DMS 273 (cell line): ENCODE results near the gene CETN1.

ENCODE experiments used
- DNase-seq: peaks from one replicate; lab custom pipeline; 2025; ENCODE audit not compliant: unreplicated experiment; lab: John Stamatoyannopoulos, UW

The CETN1 gene

GRCh38 chr18:621291-622043 lies 41.3 kb downstream of the CETN1 start:
- DNase-seq = no peak

DNA sequence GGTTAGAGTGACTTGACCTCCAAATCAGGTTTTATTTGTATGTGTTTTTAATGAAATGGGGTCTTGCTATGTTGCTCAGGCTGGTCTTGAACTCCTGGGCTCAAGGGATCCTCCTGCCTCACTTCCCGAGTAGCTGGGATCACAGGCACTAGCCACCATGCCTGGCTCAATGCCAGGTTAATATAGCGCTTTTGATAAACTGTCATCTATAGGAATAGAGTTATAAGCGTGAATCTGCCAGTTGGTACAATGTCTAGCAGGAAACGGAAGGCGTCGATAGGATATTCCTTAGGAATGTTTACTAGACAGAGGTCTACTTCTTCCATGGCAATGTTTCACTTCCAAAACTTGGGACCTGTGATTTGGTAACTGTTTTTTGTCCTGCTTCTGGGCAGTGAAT lies 42.1 kb downstream of the CETN1 start:
- no peak for DNase-seq

DNA sequence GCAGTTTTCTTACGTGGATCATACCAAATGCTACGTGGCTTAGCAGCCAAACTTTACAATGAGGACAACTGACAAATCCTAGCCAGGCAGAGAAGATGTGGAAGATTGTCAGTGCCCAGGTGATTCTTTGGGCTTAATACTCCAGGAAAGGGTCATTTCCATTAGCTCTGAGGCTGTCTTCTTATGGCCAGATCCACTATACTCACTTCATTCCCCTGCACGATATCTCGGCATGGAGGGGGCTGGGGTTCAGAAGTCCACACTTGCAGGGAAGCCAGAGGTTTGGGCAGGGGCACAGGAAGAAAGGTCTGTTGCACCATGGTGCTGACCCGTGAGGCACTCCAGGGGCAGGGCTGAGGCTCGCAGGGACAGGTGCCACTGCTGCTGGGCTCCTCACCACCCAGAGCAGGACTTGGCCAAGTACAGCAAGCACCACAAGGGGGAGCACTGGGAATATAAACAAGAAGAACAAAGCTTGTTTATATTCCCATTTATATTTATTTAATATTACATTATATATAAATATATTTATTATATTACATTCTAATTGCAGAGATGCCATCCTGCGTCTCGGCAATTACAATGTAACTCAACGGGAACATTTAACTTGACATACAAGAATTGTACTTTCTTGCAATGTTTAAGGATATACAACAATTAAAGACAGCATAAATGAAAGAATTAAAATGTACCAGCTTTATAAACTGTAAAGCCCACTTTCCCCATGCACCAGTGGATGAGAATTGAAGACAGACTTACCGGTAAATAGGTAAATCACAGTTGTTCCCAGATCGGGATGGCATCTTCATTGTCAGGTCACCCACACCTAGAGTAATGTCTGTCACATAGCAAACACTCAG lies 43.8 kb downstream of the CETN1 start:
- DNase-seq = peak; percentile 82

- DNase-seq = no peak
These were observed 47.1 kb downstream of the CETN1 start for GRCh38 chr18:627231-627630.

- DNase-seq = no peak
These were observed 49.3 kb downstream of the CETN1 start for GRCh38 chr18:629269-630150.

DNA sequence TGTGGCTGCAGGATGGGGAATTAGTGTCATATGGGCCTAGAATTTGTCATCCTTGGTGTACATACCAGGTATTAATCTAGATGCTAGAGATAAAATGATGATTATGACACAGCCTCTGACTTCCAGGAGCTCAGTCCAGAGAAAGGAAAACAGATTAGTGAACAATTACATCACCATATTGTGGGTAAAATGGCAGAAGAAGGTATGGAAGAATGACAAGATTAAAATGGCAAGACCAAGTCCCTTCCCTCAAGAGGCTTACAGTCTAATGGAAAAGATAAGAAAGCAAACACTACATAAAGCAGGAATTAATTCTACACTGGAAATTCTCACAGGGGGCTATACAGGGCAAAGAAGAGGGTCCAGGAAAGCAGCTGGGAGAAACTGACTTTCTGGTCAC lies 51.4 kb downstream of the CETN1 start:
- no peak for DNase-seq
